Stimulated activated CD4-positive, alpha-beta T cell treated with anti-CD3 and anti-CD28 coated beads, Interleukin-4, amount 100 ng/mL, for 1 hour (primary cell): ENCODE results near the gene PFN4.
A peak's percentile ranks its signal among the peaks of the same experiment; 100 is the strongest.
"Not testable (repeated sequence)": the region's sequence is repeated elsewhere in the genome, so short reads cannot be mapped to it uniquely, and the experiment has no call there.

Source experiments
- DNase-seq: peaks from one replicate; pipeline ENCODE4 v3.0.0-alpha.2; 2020

The PFN4 gene

DNA sequence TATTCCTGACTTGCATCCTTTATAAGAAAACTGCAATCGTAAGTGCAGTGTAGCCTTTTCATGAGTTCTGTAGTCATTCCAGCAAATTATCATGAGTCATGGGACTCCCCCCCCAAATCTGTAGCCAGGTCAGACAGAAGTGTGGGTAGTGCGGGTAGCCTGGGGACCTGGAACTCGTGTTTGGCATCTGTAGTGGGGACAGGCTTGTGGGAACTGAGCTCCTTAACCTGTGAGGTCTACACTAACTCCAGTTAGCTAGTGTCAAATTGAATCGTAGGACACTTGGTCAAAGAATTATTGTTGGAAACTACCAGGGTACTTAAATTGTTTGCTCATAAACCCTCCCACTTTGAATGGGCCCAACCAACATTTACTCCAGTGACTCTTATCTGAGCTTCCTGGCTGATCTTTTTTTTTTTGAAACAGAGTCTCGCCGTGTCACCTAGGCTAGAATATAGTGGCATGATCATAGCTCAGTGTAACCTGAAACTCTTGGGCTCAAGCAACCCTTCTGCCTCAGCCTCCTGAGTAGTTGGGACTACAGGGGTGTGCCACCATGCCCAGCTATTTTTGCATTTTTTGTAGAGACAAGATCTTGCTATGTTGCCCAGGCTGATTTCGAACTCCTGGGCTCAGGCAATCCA is 12.4 kb downstream of the PFN4 start:
- DNase-seq, result no peak

- DNase-seq, result not testable (repeated sequence)
Measured at GRCh38 chr2:24109431-24109830, 13.7 kb downstream of the PFN4 start.

- DNase-seq, result no peak
Measured at GRCh38 chr2:24107336-24107735, 15.8 kb downstream of the PFN4 start.

- no peak for DNase-seq
Measured at GRCh38 chr2:24106786-24107185, 16.3 kb downstream of the PFN4 start.

- no peak for DNase-seq
Measured at GRCh38 chr2:24105816-24106215, 17.3 kb downstream of the PFN4 start.

GRCh38 chr2:24104906-24105305 is 18.2 kb downstream of the PFN4 start:
- DNase-seq, result no peak

DNA sequence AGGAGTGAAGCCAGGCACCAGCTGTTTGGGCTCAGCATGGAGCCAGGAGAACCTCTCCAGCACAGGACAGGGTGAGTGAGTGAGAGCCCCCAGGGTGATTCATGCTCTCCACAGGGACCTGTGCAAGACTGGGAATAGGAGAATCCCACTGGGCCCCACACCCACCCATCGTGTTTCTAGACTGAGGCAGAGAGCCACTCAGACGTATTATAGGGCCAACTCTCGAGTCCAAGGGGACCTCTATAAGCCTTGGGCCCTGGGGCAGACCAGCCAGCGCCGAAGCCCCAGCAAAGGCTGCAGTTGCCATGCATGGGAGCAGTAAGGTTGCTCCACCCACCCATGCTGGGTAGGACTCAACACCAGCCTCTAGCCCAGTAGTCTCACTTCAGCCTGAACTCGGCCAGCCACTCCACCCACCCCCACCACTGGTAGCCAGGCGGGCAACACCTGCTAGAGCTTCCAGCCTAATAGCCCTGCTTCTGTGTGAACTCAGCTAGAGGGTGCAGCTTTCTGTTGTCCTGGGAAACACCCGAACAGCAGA is 19.0 kb downstream of the PFN4 start:
- DNase-seq, result no peak

DNA sequence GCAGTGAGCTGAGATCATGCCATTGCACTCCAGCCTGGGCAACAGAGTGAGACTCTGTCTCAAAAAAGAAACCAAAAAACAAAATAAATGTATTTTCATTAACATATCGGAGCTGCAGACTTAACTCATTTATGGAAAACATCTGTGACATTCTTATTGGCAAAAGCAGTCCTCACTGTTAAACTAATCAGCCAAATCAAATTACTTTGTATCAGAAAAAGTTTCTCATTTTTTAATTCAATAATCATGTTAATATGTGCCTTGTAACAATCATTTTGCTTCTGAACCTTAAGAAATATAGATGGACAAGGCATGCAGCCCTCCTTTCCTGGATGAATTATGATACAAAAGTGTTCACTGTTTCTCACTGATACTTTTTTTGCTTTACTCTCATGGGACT is 20.5 kb downstream of the PFN4 start:
- DNase-seq, result no peak

DNA sequence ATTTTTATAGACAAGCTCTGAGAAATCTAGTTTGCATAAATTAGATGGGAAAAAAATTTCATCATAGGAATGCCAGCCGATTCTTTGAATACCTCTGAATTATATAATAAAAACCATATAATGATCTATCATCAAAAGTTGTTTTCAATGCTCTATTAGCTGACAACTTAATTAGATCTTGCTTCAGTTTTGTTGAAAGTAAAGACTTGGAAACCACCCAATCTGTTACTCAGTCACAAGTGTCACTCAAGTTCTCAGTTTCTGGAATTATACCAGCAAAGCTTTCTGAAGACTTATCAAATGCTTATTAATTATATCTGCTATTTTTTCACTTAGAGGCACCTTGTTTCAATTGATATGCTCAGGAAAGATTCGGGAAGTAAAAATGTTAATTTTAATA is 21.1 kb downstream of the PFN4 start:
- no peak for DNase-seq

DNA sequence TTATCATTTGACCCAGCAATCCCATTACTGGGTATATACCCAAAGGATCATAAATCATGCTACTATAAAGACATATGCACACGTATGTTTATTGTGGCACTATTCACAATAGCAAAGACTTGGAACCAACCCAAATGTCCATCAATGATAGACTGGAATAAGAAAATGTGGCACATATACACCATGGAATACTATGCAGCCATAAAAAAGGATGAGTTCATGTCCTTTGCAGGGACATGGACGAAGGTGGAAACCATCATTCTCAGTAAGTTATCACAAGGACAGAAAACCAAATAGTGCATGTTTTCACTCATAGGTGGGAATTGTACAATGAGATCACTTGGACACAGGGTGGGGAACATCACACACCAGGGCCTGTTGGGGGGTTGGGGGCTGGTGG is 22.4 kb downstream of the PFN4 start:
- not testable (repeated sequence) for DNase-seq

GRCh38 chr2:24095171-24095677 is 27.9 kb downstream of the PFN4 start:
- not testable (repeated sequence) for DNase-seq

DNA sequence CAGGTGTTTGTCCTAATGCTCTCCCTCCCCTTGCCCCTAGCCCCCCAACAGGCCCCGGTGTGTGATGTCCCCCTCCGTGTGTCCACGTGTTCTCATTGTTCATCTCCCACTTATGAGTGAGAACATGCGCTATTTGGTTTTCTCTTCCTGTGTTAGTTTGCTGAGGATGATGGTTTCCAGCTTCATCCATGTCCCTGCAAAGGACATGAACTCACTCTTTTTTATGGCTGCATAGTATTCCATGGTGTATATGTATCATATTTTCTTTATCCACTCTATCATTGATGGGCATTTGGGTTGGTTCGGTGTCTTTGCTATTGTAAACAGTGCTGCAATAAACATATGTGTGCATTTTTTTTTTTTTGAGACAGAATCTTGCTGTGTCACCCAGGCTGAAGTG is 29.9 kb downstream of the PFN4 start:
- DNase-seq, result not testable (repeated sequence)

DNA sequence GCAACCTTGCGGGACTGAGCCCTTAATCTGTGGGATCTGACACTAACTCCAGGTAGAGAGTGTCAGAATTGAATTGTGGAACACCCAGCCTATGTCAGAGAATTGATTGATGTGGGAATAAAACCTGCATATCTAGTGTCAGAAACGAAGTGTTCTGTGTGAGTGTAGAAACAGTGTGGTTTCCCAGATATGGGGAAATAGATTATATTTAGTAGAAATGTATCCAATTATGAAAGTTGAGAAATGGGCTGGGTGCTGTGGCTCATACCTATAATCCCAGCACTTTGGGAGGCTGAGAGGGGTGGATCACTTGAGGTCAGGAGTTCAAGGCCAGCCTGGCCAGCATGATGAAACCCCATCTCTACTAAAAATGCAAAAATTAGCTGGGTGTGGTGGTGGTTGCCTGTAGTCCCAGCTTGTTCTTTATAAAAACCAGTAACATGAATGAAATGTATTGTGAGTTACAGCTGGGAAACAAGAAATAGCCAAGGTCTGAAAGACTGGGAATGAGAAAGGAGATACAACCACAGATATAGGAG is 34.2 kb downstream of the PFN4 start:
- no peak for DNase-seq

DNA sequence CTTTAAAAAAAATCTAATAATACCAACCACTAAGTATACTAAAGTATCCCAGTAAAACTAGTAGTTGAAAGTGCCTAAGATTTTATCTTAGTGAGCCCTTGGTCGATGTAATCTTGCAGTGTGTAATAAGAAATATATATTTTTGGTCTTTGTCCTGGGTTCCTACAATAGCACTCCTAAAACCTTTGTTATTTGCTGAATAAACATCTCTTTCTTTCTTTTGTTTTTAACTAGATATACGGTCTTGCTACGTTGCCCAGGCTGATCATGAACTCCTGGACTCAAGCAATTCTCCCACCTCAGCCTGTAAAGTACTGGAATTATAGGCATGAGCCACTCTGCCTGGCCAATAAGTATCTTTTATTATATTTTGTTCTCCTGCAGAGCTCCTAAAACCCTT is 36.1 kb downstream of the PFN4 start:
- no peak for DNase-seq

GRCh38 chr2:24086241-24086640 is 36.9 kb downstream of the PFN4 start:
- no peak for DNase-seq

DNA sequence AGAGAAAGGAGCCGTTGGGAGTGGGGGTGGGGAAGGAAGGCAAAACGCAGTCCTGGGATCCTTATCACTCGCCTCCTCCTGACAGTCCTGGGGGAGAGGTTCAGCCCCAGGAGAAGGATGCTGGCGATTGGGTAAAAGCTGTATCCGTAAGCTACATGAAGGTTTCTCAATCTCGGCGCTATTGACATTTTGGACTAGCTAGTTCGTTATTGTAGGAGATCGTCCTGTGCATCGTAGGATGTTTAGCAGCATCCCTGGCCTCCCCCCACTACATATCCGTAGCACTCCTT is 38.0 kb downstream of the PFN4 start:
- no peak for DNase-seq

GRCh38 chr2:24084386-24085199 is 38.5 kb downstream of the PFN4 start, which contains the start of gene TP53I3:
Gene TP53I3 (minus strand): TSS chr2:24084834. CDS start chr2:24084326, 508 bp downstream.
- DNase-seq, result peak; percentile 83

- DNase-seq, result no peak
Measured at GRCh38 chr2:24083567-24084385, 39.4 kb downstream of the PFN4 start.

DNA sequence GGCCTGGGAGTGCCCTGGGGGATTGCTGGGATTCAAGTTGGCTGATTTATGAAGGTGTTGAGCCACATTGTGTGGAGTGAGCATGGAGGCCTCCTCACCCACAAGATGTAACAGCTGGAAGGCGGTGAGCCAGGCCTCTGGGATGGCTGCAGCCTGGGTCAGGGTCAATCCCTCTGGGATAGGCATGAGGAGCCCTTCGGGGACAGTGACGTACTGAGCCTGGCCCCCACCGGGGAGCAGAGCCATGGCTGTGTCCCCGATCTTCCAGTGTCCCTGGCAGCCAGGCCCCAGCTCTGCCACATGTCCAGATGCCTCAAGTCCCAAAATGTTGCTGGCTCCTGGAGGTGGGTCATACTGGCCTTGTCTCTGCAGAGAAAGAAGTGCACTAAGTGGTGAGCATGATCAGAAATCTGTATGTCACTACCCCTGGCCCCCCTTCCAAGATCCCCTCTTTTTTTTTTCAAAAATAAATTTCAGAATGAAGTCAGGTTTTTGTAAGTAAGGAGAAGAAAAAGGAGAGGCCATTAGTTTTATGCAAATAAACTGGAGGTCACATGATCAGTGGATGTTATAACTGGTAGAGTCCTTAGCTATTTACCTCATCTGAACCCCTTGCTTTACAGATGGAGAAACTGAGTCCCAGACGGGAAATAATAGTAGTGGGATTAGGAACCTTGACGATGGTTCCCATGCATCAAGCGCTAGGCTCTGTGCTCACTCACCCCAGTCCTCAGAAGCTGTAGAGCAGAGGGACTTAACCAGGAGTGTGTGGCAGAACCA is 40.2 kb downstream of the PFN4 start:
- DNase-seq, result no peak

GRCh38 chr2:24080701-24081100 is 42.4 kb downstream of the PFN4 start:
- DNase-seq, result no peak

DNA sequence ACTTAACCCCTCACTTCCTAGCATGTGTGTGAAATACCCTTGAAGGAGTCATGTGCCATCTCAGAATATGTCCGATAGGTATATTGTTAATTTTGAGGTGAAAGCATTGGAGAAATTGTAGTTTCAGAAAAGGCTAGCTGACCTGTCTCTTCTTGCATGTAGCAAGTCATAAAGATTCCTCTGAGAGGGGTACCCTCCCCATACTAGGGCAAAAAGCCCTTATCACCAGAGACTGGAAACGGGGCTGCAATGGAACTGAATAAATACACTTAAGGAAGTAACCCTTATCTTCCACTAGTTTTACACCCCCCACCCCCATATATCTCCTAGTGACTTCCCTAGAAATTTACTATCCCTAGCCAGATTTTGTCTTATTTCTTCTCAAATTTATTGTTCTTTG is 45.3 kb downstream of the PFN4 start:
- no peak for DNase-seq

GRCh38 chr2:24077535-24077877 is 45.6 kb downstream of the PFN4 start:
- DNase-seq, result no peak
